Stimulated activated CD8-positive, alpha-beta memory T cell treated with anti-CD3 and anti-CD28 coated beads, Interleukin-4, amount 100 ng/mL, for 24 hours (primary cell): ENCODE data around the gene NOS1.

Source experiments
- DNase-seq: peaks from one replicate; pipeline ENCODE4 v3.0.0-alpha.2; 2020; ENCODE audit warnings: low read depth

NOS1 gene

GRCh38 chr12:117329756-117330155, 31.7 kb downstream of the NOS1 start:
- no peak for DNase-seq

GRCh38 chr12:117328556-117329100, 32.8 kb downstream of the NOS1 start:
- no peak for DNase-seq

GRCh38 chr12:117322428-117322827, 39.0 kb downstream of the NOS1 start:
- no peak for DNase-seq

- no peak for DNase-seq
Observed at GRCh38 chr12:117321572-117321971, 39.9 kb downstream of the NOS1 start.

GRCh38 chr12:117318591-117318990, 42.8 kb downstream of the NOS1 start:
- DNase-seq, result no peak

GRCh38 chr12:117316336-117316735, 45.1 kb downstream of the NOS1 start:
- DNase-seq, result no peak

- DNase-seq, result no peak
Observed at GRCh38 chr12:117313926-117314325, 47.5 kb downstream of the NOS1 start.

- DNase-seq, result no peak
Observed at GRCh38 chr12:117312770-117313169, 48.7 kb downstream of the NOS1 start.

- DNase-seq, result no peak
Observed at GRCh38 chr12:117309276-117309925, 52.0 kb downstream of the NOS1 start.

GRCh38 chr12:117300174-117300573, 61.3 kb downstream of the NOS1 start:
- DNase-seq, result no peak

- no peak for DNase-seq
Observed at GRCh38 chr12:117298648-117299225, 62.7 kb downstream of the NOS1 start.

- no peak for DNase-seq
Observed at GRCh38 chr12:117298191-117298590, 63.2 kb downstream of the NOS1 start.

- no peak for DNase-seq
Observed at GRCh38 chr12:117294189-117294603, 67.2 kb downstream of the NOS1 start.

GRCh38 chr12:117293510-117293909, 67.9 kb downstream of the NOS1 start:
- DNase-seq, result no peak

GRCh38 chr12:117292688-117293087, 68.7 kb downstream of the NOS1 start:
- no peak for DNase-seq

- no peak for DNase-seq
Observed at GRCh38 chr12:117284140-117284539, 77.3 kb downstream of the NOS1 start.

GRCh38 chr12:117282490-117282889, 78.9 kb downstream of the NOS1 start:
- DNase-seq, result no peak

GRCh38 chr12:117280019-117280680, 81.3 kb downstream of the NOS1 start:
- DNase-seq, result no peak

GRCh38 chr12:117279606-117280005, 81.8 kb downstream of the NOS1 start:
- DNase-seq, result no peak

- DNase-seq, result no peak
Observed at GRCh38 chr12:117277875-117278274, 83.6 kb downstream of the NOS1 start.

- DNase-seq, result no peak
Observed at GRCh38 chr12:117273091-117273490, 88.3 kb downstream of the NOS1 start.

- DNase-seq, result no peak
Observed at GRCh38 chr12:117272690-117273089, 88.7 kb downstream of the NOS1 start.

GRCh38 chr12:117262749-117263148, 98.7 kb downstream of the NOS1 start:
- no peak for DNase-seq
